Adipocyte (in vitro differentiated cells): ENCODE measurements around the gene GAS2.

Experiments used
- DNase-seq: peaks from one replicate; pipeline ENCODE4 v3.0.0-alpha.2; 2015; ENCODE audit warnings: low read depth
- H3K27me3 ChIP-seq: replicated peaks from 2 replicates; pipeline ENCODE4 v1.7.0; 2013; ENCODE audit warnings: mild to moderate bottlenecking, low read length, moderate library complexity; ENCODE audit not compliant: control insufficient read depth, insufficient read depth
- H3K36me3 ChIP-seq: 2 replicates; pipeline ENCODE4 v1.7.0; 2013; ENCODE audit warnings: low read length, mild to moderate bottlenecking, moderate library complexity; ENCODE audit not compliant: control insufficient read depth, insufficient read depth, severe bottlenecking
- H3K4me1 ChIP-seq: 2 replicates; pipeline ENCODE4 v1.7.0; 2013; ENCODE audit warnings: mild to moderate bottlenecking, low read length, moderate library complexity; ENCODE audit not compliant: control insufficient read depth, insufficient read depth
- H3K4me3 ChIP-seq: 2 replicates; pipeline ENCODE4 v1.7.0; 2013; ENCODE audit warnings: mild to moderate bottlenecking, low read length, moderate library complexity
- H3K9ac ChIP-seq: 2 replicates; pipeline ENCODE4 v1.7.0; 2013; ENCODE audit warnings: mild to moderate bottlenecking, low read length, moderate library complexity
- H3K9me3 ChIP-seq: 2 replicates; pipeline ENCODE4 v1.7.0; 2013; ENCODE audit warnings: mild to moderate bottlenecking, low read length, moderate library complexity; ENCODE audit not compliant: control insufficient read depth

GAS2 gene

GRCh38 chr11:22730319-22730718 lies 63.9 kb downstream of the GAS2 start:
- Histone ChIP-seq H3K9ac (no peak overlapping the region), H3K4me3 (no peak overlapping the region), H3K9me3 (no peaks in the 10 kb centered on the region), H3K27me3 (no peaks in the 10 kb centered on the region), H3K4me1 (no peaks in the 10 kb centered on the region), H3K36me3 (no peaks in the 10 kb centered on the region)
- DNase-seq, result peak; percentile 7

GRCh38 chr11:22732588-22732987 lies 66.2 kb downstream of the GAS2 start:
- H3K36me3 ChIP-seq, result no peaks in the 10 kb centered on the region
- no peak overlapping the region for H3K9ac ChIP-seq
- H3K9me3 ChIP-seq, result no peaks in the 10 kb centered on the region
- no peak for DNase-seq
- no peaks in the 10 kb centered on the region for H3K27me3 ChIP-seq
- H3K4me3 ChIP-seq, result no peak overlapping the region
- no peaks in the 10 kb centered on the region for H3K4me1 ChIP-seq

DNA sequence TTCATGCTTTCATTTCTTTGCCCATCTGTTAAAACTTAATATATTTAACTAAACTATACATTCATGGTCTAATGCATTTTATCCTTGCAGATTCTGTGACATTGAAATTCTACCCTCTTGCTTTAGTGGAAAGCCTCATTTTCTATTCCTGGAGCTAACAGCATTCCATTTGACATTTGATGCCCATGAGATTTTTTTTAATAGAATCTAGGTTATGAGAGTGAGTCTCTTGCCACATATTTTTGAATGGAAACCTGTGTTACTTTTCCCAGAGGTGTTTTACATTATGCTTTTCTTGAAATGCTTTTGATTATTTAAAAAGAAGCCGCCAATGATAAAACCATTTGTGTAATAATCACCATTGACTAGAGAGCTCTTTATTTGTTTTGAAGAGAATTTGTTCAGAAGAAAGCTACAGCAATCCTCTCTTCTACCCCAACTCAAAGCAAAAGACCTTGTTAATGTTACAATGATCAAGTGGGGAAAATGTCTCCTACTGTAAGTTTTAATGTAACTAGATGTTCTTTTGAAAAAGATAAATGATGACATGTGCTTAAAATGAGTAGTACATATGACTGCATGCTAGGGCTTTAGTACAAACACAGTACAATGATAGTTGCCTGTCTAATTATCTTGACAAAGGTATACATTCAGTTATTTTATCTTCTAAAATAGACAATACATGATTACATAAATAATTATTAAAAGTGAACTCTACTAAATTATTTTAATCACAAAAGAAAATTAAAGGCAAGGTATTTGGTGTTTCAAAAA lies 67.3 kb downstream of the GAS2 start:
- no peak overlapping the region for H3K4me3 ChIP-seq
- no peaks in the 10 kb centered on the region for H3K4me1 ChIP-seq
- DNase-seq, result no peak
- H3K27me3 ChIP-seq, result no peaks in the 10 kb centered on the region
- H3K9ac ChIP-seq, result no peak overlapping the region
- H3K36me3 ChIP-seq, result no peaks in the 10 kb centered on the region
- H3K9me3 ChIP-seq, result no peaks in the 10 kb centered on the region

GRCh38 chr11:22734628-22735345 lies 68.4 kb downstream of the GAS2 start:
- no peak overlapping the region for H3K4me3 ChIP-seq
- H3K9me3 ChIP-seq, result no peaks in the 10 kb centered on the region
- no peak for DNase-seq
- H3K4me1 ChIP-seq, result no peaks in the 10 kb centered on the region
- H3K36me3 ChIP-seq, result no peaks in the 10 kb centered on the region
- no peaks in the 10 kb centered on the region for H3K27me3 ChIP-seq
- no peak overlapping the region for H3K9ac ChIP-seq

DNA sequence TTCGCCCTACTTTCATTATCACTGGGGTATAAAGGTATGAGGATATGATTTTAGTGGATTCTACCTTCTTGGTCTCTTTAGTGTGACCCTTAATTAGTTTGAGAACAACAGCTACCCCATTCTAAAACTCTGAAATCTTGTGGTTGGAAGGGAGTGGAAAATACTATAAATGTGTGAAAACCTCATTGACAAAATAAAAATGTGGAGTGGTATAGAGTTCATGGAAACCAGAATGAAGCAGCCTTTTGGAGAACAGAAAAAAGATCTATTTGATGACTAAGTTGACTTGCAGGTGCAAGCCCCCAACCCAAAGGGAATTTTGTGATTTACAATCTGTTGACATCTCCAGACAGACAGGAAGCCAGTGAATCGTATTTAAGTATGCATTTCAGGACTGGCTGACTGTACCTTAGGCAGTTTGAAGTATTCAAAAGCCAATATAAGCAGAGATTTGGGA lies 75.8 kb downstream of the GAS2 start:
- DNase-seq, result no peak
- no peaks in the 10 kb centered on the region for H3K36me3 ChIP-seq
- no peaks in the 10 kb centered on the region for H3K27me3 ChIP-seq
- no peak overlapping the region for H3K4me3 ChIP-seq
- no peaks in the 10 kb centered on the region for H3K9me3 ChIP-seq
- no peaks in the 10 kb centered on the region for H3K4me1 ChIP-seq
- H3K9ac ChIP-seq, result no peak overlapping the region

GRCh38 chr11:22749536-22749935 lies 83.1 kb downstream of the GAS2 start:
- H3K36me3 ChIP-seq, result no peaks in the 10 kb centered on the region
- H3K27me3 ChIP-seq, result no peaks in the 10 kb centered on the region
- H3K9ac ChIP-seq, result no peak overlapping the region
- no peak overlapping the region for H3K4me3 ChIP-seq
- H3K4me1 ChIP-seq, result no peaks in the 10 kb centered on the region
- no peaks in the 10 kb centered on the region for H3K9me3 ChIP-seq
- DNase-seq, result no peak

DNA sequence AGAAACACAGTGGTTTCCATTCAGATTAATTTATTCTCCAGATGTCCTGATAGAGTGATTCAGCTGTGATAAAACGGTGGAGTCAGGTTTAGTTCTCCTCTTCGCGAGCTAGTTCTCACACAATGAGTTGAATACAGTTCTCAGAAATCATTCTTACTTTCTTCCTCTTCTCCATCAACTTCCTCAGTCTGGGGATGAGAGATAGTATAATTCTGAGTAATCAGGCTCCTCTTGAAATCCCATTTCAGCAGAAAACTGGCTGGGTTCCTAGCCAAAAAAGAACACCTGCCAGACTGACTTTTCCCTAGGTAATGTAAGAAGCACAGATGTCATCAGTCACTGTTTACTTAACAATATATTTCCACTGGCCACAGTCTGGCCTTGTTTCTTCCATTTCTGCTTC lies 86.5 kb downstream of the GAS2 start:
- H3K4me1 ChIP-seq, result no peaks in the 10 kb centered on the region
- H3K27me3 ChIP-seq, result no peaks in the 10 kb centered on the region
- no peaks in the 10 kb centered on the region for H3K36me3 ChIP-seq
- no peak overlapping the region for H3K9ac ChIP-seq
- H3K9me3 ChIP-seq, result no peaks in the 10 kb centered on the region
- H3K4me3 ChIP-seq, result no peak overlapping the region
- no peak for DNase-seq

GRCh38 chr11:22753416-22753815 lies 87.0 kb downstream of the GAS2 start:
- H3K9me3 ChIP-seq, result no peaks in the 10 kb centered on the region
- DNase-seq, result no peak
- no peaks in the 10 kb centered on the region for H3K4me1 ChIP-seq
- H3K36me3 ChIP-seq, result no peaks in the 10 kb centered on the region
- H3K9ac ChIP-seq, result no peak overlapping the region
- H3K27me3 ChIP-seq, result no peaks in the 10 kb centered on the region
- no peak overlapping the region for H3K4me3 ChIP-seq

DNA sequence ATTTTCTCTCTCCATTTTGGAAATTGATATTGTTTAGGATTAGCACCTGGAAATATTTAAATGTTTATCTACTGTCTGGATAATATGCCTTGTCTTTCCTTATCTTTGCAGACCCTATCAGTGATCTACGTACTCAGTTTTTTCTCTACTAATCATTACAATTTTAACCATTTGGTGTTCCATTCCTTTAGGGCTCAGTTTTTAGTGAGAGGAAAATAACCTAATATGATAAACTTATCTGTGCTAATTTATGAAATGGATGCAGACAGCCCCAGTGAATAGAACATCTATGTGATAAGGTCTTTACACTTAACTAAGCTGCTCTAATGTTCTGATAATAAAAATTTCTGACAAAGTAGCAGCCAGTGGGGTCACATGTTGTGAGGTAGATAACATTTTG lies 94.7 kb downstream of the GAS2 start:
- Histone ChIP-seq H3K9me3 (no peaks in the 10 kb centered on the region), H3K4me1 (no peaks in the 10 kb centered on the region), H3K27me3 (no peaks in the 10 kb centered on the region), H3K4me3 (no peak overlapping the region), H3K36me3 (no peaks in the 10 kb centered on the region), H3K9ac (no peak overlapping the region)
- DNase-seq, result no peak

DNA sequence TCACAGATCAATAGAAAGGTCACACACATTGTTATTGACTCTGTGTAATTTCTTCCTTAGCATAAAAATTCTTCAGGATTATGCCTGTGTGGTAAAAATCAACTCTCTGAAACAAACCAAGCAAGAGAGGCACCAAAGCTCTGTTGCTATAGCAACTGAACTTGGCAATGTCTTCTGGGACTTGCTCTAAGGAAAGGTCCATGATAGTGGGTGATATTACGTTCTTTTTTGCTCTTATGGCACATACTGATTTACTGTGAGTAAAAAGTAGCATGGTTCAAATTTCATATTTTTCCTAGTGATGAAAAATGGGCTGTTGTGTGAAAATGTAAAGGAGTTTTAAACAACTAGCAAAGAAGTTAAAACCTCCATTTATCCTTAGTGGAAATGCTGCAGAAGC lies 96.8 kb downstream of the GAS2 start:
- Histone ChIP-seq H3K9me3 (no peaks in the 10 kb centered on the region), H3K36me3 (no peaks in the 10 kb centered on the region), H3K4me3 (no peak overlapping the region), H3K27me3 (no peaks in the 10 kb centered on the region), H3K9ac (no peak overlapping the region), H3K4me1 (no peaks in the 10 kb centered on the region)
- DNase-seq, result no peak

- H3K27me3 ChIP-seq, result no peaks in the 10 kb centered on the region
- no peak overlapping the region for H3K4me3 ChIP-seq
- no peaks in the 10 kb centered on the region for H3K36me3 ChIP-seq
Observed at GRCh38 chr11:22764735-22765134, 98.3 kb downstream of the GAS2 start.

More at GRCh38 chr11:22764735-22765134, 98.3 kb downstream of the GAS2 start:
- H3K9me3 ChIP-seq, result no peaks in the 10 kb centered on the region
- no peaks in the 10 kb centered on the region for H3K4me1 ChIP-seq
- no peak overlapping the region for H3K9ac ChIP-seq
- DNase-seq, result no peak
